HG02938 (cell line): ENCODE results near the gene FNDC1.

Source experiments
- ATAC-seq: cut with Tn5 transposase; IDR thresholded peaks from one replicate; pipeline ENCODE4 v1.9.1; 2021; ENCODE audit warnings: mild to moderate bottlenecking, moderate library complexity; ENCODE audit not compliant: unreplicated experiment

The FNDC1 gene

DNA sequence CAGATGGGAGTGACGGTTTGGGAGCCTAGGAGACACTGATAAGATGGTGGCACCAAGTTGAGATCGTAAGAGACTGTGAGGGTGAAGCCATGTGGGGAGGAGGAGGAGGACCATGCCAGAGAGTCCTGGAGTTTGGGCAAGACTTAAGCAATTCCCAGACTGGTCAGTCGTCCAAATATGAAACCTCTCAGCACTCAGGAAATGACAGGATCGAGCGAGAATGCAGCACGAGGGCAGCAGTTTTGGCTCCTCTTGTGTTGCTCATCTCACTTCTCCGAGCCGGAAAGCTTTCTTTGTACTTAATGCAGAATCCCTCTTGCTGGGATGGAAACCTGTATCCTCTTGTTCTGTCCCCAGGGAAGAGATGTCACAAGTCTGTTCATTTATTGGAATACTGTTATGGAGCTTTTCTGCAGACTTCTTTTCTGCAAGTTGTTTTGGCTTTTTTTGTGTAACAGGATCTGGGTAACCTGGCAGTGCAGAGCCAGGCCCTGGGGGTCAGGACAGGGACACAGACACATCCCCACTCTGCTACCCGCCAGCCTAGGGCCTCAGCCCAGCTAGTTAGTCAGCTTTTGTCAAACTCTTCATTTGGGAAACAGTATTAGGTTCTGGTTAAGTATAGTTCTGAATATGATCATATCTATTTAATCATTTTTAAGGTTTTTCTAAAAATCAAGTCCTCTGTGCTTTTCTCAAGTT lies 34.3 kb downstream of the FNDC1 start:
- no peak for ATAC-seq

DNA sequence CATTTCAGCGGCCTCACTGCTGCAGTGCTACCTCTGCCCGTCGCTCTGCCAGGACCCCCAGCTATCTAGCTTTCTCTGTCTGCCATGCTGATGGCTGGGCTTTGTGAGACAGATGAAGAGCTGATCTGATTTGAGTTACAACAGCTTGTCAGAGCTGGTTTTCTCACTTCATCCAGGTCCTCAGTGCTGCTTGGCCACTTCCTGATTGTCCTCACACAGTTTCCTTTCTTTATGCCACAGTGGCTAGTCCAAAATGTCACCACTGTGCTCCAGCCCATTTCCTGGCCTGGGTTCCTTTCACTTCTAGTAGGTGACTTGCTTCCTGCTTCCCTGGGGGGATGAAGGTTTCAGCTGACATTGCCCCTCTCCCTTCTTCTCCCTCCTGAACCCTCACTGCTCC lies 35.4 kb downstream of the FNDC1 start:
- no peak for ATAC-seq

DNA sequence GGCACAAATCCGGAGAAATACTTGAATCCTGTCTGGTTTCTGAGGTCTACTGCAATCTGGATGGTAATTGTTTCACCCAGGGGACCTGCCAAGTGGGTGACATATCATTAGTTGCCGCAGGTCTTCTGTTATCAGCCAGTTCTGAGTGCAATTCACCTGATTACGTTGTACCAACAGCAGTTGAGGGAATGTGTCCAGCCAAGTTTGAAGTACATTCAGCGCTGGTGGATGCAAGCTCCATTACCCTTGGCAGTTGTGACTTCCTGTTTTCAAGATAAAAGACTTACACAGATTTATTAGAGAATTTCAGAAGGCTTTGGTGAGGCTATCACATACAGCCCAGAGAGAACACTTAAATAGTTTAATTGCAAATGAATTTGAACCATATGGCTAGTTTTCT lies 42.8 kb downstream of the FNDC1 start:
- ATAC-seq: no peak

DNA sequence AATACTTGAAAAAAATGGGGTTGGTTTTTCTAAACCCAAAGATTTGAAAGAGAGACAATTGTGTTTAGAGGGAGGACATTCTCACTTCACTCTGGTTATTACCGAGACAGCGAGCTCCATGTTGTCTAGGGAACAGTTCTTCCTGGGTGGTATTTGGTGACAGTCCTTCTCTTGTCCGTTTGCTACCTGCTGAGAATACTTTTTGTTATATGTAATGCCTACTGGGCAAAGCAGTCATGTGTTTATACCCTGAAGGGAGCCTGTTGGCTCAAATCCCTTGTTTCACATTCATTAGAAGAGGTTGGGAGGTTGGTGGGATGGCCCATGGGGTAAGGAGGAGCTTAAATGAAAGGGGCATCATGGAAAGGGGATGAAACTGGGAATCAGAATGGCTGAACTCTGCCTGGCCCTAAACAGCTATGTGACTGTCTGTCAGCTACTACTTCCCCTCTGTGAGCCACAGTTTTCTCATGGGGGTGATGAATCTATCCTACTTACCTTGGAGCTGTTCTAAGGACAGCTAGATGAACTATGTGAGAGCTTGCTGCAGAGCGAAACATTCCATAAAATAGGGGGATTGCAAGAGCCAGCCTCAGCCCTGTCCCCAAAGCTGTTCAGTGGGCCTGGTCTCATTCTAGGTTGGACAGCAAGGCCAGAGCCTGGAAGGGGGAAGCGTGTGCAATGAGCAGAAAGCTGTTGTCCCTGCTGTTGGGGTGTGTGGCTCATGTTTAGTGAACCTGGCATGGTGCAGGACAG lies 43.5 kb downstream of the FNDC1 start:
- no peak for ATAC-seq

DNA sequence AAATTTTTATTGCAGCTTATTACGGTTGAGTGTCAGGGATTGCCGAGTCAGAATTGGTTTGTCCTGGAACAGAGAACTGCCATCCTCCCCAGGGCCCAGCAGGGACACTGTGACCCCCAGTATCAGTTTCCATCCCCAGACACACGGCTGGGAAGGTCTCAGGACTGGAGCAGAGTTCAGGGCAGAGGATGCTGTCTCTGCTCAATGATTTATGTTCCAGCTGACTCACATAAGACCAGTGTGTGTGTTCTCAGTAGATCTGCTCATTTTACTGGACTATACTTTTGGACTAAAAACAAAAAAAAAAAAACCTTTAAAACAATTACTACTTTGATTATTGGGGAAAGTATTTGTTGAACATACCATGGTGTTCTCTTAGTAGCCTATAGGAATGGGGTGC lies 44.2 kb downstream of the FNDC1 start:
- no peak for ATAC-seq

DNA sequence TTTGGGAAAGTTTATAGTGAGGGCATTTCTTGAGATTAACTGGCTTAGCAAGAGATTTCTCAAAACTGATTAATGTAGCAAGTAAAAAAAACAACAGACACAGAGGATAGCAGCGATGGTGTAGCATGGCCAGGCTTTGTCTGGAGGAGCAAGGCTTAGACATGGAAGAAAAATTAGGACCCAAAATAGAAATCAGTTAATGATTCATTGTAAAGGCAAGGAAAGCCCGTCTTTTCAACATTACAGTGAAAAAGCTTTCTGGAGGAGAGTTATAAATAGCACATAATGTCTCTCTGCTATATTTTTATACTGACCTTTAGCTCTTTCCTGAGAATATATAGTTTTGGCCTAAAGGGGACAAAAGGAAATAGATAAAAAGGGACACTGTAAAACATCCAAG lies 45.1 kb downstream of the FNDC1 start:
- ATAC-seq: no peak

DNA sequence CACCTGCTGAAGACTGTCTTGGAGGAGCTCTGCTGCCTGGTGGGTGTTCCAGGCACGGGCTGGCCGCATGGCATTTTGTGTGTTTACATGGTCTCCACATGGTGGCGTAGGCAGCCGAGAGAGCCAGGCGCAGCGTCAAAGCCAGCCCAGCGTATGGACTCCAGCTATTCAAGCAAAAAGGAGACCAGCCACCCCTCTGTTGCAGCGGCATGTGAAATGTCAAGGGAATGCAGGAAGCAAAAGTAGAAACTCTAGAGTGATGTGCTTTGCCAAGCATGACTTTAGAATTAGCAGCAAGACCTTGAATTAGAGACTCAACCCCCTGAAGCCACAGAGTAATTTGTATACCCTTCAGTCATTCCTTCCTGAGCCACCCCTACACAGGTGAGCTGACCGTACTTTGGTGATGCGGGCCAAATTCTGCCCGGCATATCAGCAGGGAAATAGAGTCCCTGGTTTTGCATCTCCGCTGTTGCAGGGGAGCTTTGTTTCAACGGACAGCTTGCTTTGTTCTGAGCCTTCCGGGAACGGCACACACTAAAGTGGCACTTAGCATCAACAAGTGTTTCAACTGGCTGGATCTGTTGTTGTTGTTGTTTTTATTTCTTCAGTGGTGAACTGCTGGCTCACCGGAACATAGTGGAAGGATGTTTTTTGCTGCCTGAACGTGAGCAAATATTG lies 48.5 kb downstream of the FNDC1 start:
- no peak for ATAC-seq

DNA sequence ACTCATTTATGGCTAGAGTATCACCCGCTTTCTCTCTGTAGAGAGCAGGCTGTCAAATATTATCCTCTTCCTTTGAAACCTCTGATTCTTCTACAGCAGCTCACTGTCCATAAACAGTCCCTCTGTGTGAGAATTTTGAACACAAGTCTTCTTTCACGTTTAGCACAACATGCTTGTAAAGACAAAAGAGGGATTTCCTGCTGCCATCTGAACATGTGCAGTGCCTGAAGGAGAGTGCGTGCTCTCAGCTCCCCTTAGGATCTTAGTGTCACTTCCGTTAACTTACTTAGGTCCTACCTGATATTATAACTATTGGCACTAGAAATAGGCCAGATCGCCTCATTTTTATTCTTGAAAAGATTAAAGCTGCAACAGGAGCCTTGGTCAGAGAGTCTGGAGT lies 50.9 kb downstream of the FNDC1 start:
- ATAC-seq: no peak

DNA sequence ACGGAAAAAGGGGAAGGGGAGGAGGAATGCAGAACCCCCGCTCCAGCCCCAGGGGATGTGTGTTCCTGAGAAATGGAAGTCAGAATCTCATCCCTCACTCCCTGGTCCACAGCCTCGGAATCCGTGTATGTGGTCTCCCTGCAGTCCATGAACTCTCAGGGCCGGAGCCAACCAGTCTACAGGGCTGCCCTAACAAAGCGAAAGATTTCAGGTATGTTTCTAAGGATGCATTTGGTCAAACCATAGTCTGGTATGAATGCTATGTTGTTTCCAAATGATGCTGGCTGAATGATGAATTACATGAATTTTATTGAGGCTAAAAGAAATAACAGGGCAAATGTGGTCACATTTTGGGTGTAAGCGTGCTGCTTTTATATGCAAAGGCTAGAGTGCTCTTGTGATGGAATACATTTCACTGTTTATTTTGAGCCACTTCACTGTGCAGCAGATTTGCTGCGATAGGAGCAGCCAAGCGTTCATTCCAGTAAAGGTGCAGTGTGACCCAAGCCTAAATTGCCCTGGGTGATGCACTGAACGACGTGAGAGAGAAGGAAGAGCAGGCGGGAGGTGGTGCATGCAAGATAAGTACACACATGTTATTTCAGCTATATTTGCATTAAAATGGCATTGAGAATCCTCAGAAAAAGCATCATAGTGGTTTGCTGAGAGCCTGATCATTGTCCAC lies 52.4 kb downstream of the FNDC1 start:
- no peak for ATAC-seq

DNA sequence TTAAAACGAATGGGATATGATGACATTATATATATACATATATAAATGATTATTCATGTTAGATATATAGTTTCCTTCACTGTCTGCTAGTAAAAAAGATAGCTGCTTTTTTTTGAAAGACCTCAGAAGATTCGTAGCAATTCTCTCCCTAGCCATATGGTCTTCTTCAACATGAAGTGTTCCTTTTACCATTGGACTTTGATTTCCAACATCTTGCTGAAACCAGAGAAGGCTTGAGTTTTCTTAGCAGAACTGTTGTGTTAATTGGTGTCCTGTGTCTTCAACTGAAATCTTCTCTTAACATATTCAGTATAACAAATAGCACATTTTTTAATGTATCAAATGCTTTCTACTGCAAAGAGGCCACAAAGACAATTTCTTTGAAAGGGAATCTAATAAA lies 55.3 kb downstream of the FNDC1 start:
- ATAC-seq: no peak

DNA sequence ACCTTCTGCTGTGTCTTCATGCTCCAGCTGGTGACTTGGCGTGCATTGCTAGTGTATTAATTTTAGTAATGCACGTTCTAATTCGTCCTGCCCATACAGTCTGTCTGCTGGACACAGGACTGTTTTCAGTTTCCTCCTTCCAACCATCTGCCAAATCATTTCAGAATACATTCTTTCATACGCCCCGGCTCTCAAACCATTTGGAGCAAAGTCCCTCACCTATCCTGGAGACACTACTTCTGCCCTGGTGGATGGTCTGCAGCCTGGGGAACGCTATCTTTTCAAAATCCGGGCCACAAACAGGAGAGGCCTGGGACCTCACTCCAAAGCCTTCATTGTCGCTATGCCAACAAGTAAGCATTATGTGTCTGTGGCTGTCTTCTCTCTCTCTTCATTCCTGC lies 60.5 kb downstream of the FNDC1 start:
- ATAC-seq: no peak

DNA sequence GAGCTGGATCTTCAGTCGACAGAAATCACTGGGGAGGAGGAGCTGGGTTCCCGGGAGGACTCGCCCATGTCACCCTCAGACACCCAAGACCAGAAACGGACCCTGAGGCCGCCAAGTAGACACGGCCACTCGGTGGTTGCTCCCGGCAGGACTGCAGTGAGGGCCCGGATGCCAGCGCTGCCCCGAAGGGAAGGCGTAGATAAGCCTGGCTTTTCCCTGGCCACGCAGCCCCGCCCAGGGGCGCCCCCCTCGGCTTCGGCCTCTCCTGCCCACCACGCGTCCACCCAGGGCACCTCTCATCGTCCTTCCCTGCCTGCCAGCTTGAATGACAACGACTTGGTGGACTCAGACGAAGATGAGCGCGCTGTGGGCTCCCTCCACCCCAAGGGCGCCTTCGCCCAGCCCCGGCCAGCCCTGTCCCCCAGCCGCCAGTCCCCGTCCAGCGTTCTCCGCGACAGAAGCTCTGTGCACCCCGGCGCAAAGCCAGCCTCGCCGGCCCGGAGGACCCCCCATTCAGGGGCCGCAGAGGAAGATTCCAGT lies 63.0 kb downstream of the FNDC1 start:
- ATAC-seq: no peak

DNA sequence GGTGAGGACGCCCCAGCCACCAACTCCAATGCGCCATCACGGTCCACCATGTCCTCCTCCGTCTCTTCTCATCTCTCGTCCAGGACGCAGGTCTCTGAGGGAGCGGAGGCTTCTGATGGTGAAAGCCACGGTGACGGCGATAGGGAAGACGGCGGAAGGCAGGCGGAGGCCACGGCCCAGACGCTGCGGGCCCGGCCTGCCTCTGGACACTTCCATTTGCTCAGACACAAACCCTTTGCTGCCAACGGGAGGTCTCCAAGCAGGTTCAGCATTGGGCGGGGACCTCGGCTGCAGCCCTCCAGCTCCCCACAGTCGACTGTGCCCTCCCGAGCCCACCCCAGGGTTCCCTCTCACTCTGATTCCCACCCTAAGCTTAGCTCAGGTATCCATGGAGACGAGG lies 63.6 kb downstream of the FNDC1 start:
- no peak for ATAC-seq

DNA sequence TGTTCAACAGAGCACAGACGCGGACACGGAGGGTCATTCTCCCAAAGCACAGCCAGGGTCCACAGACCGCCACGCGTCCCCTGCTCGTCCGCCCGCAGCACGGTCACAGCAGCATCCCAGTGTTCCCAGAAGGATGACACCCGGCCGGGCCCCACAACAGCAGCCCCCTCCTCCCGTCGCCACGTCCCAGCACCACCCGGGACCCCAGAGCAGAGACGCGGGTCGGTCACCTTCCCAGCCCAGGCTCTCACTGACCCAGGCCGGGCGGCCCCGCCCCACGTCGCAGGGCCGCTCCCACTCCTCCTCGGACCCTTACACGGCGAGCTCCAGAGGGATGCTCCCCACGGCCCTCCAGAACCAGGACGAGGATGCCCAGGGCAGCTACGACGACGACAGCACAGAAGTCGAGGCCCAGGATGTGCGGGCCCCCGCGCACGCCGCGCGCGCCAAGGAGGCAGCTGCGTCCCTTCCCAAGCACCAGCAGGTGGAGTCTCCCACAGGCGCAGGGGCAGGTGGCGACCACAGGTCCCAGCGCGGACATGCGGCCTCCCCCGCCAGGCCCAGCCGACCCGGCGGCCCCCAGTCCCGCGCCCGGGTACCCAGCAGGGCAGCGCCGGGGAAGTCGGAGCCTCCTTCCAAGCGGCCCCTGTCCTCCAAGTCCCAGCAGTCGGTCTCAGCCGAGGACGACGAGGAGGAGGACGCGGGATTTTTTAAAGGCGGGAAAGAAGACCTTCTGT lies 64.3 kb downstream of the FNDC1 start:
- ATAC-seq: no peak

DNA sequence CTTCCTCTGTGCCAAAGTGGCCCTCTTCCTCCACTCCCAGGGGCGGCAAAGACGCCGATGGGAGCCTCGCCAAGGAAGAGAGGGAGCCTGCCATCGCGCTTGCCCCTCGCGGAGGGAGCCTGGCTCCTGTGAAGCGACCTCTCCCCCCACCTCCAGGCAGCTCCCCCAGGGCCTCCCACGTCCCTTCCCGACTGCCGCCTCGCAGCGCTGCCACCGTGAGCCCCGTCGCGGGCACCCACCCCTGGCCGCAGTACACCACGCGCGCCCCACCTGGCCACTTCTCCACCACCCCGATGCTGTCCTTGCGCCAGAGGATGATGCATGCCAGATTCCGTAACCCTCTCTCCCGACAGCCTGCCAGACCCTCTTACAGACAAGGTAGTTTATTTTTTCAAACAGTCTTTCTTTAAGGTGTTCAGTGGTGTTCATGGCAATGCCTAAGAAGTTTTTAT lies 64.9 kb downstream of the FNDC1 start:
- ATAC-seq: no peak

DNA sequence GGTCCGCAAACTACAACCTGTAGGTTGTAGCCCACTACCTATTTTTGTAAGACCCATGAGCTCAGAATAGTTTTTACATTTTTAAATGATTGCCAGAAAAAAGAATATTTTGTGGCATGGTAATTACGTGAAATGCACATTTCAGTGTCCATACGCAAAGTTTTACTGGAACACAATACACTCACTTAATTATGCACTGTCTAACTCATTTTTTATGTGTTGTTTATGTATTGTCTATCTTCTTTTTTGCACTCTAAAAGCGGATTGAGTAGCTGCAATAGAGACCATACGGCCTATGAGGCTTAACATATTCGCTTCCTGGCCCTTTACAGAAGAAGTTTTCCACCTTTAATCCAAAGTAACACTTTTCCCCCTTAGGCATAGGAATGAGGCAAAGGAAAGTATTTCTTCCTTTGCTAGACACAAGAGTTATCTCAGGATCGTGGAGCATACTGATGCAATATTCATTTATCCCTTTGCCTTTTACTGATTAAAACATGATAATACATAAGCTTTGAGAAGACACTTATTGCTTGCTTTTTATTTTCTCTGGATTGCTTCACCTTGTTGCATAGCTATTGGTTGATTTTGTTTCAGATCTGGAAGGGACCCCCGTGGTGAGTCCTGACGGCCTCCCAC lies 69.8 kb downstream of the FNDC1 start:
- no peak for ATAC-seq

DNA sequence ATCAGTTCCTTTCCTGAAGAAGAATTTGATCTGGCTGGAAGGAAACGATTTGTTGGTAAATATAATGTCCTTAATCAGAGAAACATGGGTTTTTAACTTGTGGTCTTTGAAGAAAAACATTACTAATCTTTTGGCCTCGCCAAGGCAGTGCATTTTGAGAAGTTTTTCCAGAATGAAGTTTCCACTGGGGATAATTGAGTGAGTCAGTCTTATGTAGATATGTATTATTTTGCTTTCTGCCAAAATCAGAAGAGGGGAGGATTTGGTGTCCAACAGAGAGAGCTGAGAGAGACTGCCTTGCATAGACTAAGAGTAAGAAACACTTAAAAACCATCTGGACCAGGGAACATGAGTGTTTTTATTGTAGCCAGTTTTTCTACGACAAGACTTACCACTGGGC lies 79.9 kb downstream of the FNDC1 start:
- no peak for ATAC-seq

DNA sequence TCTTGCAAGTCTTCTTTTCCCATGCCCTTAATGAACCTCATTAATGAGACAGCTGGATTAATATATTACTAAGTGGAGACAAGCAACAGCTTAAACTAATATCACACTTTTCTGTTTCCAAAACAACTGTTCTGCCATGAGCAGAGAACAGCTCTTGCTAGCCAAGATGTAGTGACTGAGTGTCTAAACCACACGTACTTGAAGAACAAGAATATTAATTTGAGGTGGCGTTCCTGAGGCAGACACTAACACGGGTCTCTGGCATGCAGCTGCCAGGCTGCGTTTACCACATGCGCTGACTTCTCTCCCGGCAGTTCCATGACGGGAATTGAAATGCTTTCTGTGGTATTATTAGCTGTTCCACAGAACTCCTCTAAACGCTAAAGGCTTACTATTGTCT lies 80.6 kb downstream of the FNDC1 start:
- ATAC-seq: no peak

DNA sequence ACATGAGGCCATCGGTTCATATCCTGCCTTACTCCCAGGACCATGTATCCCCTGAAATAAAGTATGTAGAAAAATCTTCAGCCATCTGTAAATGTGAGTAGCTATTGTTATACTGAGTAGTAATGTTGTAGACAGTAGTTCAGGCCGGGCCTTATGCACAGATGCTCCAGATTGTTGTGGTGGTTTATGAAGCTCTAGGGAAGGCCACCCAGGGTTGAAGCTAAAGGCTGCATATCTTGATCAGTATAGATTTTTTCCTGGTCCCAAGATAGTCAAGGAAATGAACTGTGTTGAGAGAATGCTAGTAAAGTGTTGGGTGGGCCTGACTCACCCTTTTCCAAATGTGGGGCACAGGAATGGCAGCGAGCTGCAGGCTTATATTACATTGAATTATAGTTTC lies 81.4 kb downstream of the FNDC1 start:
- ATAC-seq: no peak

DNA sequence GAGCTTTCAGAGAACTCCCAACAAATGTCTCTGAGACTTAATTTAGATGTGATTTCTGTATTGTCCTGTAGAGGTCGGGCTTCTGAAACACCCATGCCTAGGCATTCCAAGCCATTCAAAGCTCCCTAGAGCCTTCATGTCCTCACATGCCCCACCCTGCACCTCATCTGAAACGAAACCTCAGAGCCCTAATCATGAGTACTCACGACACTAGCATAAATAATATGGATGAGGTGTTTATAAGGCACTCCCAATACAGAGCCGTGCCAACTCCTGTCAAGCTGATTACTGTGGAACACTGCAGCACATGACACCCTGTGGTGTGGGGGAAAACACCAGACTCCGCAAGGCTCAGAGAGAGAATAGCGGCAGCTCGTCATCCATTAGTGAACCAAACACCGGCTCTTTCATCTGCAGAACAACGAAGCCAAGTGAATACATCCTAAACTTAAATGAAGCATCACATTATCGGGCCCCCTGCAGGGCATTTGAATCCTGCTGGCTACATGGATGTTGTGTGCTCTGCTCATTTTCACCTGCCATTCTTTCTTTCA lies 83.8 kb downstream of the FNDC1 start:
- peak; percentile 82 for ATAC-seq
